PC-9 (cell line): Measurements from ENCODE around the gene IL18. TPM values are rescaled to one million over a fixed set of nuclear protein-coding genes. Genes with fewer than 3 reads are reported as not detected.
"Not testable (repeated sequence)": the region's sequence is repeated elsewhere in the genome, so short reads cannot be mapped to it uniquely, and the experiment has no call there.

Experiments
- BruUV-seq: library from RNA; stranded (reverse); fragments of 400-500 nt; replicated peaks from 2 replicates; lab custom pipeline; 2021; lab: Mats Ljungman, UMichigan
- CTCF ChIA-PET: fragments of 300-600 bp; sonication (Branson Sonifier 250); formaldehyde crosslinking; loops from one replicate; lab custom pipeline; 2022; ENCODE audit warnings: antibody characterized with exemption; lab: Charles Lee
- POLR2A ChIA-PET: fragments of 300-600 bp; sonication (Branson Sonifier 250); formaldehyde crosslinking; loops from one replicate; lab custom pipeline; 2022; ENCODE audit warnings: antibody characterized with exemption; ENCODE audit not compliant: unreplicated experiment; lab: Charles Lee
- DNase-seq, 2 experiments: peaks; one replicate each; pipeline versions ENCODE4 v3.0.0 to v3.0.0-alpha.2; 2015 to 2022; ENCODE audit warnings: mixed read lengths in 1 of 2
- H2AFZ ChIP-seq: fragments of 200-600 bp; sonication (generic); 2 replicates; pipeline ENCODE4 v1.8.1; 2017; ENCODE audit warnings: antibody characterized with exemption
- H3F3A ChIP-seq: fragments of 200-600 bp; sonication (generic); 2 replicates; pipeline ENCODE4 v1.8.1; 2017; ENCODE audit warnings: antibody characterized with exemption, mild to moderate bottlenecking, low read depth; ENCODE audit not compliant: insufficient read depth
- H3K27ac ChIP-seq: fragments of 200-600 bp; sonication (generic); 2 replicates; pipeline ENCODE4 v1.6.1; 2016; ENCODE audit warnings: mixed run types
- H3K27me3 ChIP-seq: fragments of 200-600 bp; sonication (generic); 2 replicates; pipeline ENCODE4 v1.6.1; 2016; ENCODE audit warnings: low read depth, mixed run types; ENCODE audit not compliant: insufficient read depth
- H3K36me3 ChIP-seq: fragments of 200-600 bp; sonication (generic); 2 replicates; pipeline ENCODE4 v1.6.1; 2016; ENCODE audit warnings: low read depth, mixed run types
- H3K4me1 ChIP-seq: fragments of 200-600 bp; sonication (generic); replicated peaks from 2 replicates; pipeline ENCODE4 v1.6.1; 2016; ENCODE audit warnings: mixed run types; ENCODE audit not compliant: insufficient read depth
- H3K4me2 ChIP-seq: fragments of 200-600 bp; sonication (generic); 2 replicates; pipeline ENCODE4 v1.6.1; 2017; ENCODE audit warnings: mixed run types
- H3K4me3 ChIP-seq: fragments of 200-600 bp; sonication (generic); 2 replicates; pipeline ENCODE4 v1.6.1; 2016; ENCODE audit warnings: mixed run types
- H3K79me2 ChIP-seq: fragments of 200-600 bp; sonication (generic); 2 replicates; pipeline ENCODE4 v1.6.1; 2017; ENCODE audit warnings: low read depth, mixed run types
- H3K9me2 ChIP-seq: fragments of 200-600 bp; sonication (generic); 2 replicates; pipeline ENCODE4 v1.8.1; 2017; ENCODE audit warnings: mild to moderate bottlenecking; ENCODE audit not compliant: insufficient read depth
- H3K9me3 ChIP-seq: fragments of 200-600 bp; sonication (generic); 2 replicates; pipeline ENCODE4 v1.8.1; 2016; ENCODE audit warnings: low read depth; ENCODE audit not compliant: insufficient read depth
- H4K20me1 ChIP-seq: fragments of 200-600 bp; sonication (generic); 2 replicates; pipeline ENCODE4 v1.8.1; 2017; ENCODE audit not compliant: insufficient read depth
- EZH2 ChIP-seq: fragments of 200-600 bp; sonication (generic); IDR thresholded peaks from 2 replicates; pipeline ENCODE4 v1.8.0; 2017; ENCODE audit warnings: antibody characterized with exemption, low read depth
- intact Hi-C: fragments of 100-400 bp; cut with micrococcal nuclease; formaldehyde crosslinking; loops from one replicate; pipeline ENCODE4 v1.10.0; 2022; ENCODE audit not compliant: unreplicated experiment
- total RNA-seq: library from RNA; stranded (reverse); gene quantifications from 2 replicates; pipeline ENCODE4 v1.2.3, GENCODE V29; 2021
- TF ChIP-seq, protein P1 (sequence below): fragments of 200-600 bp; sonication (generic); conservative IDR thresholded peaks from 2 replicates; pipeline ENCODE4 v1.6.1; 2017; ENCODE audit warnings: mixed run types, antibody characterized with exemption, mild to moderate bottlenecking, moderate library complexity

IL18 gene
- total RNA-seq, 1 experiment from 2014 or later, result 42.8 TPM

DNA sequence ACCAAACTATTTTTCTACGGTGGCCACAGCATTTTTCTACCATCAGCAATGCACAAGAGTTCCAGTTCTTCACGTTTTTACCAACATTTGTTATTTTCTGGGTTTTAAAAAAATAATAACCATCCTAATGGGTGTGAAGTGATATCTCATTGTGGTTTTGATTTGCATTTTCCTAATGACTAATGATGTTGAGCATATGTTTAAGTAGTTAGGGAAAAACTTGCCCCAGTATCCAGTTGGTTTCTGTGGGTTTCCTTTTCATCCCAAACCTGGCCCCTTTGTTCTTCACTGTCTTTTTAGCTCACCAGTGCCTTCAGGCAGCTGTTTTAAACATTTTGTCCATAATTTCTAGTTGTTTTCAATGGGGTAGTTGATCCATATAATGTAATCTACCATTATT lies 47.6 kb upstream of the IL18 start:
- Histone ChIP-seq H3K4me1 (peaks cover 16% of the 10 kb centered on the region), H3F3A (0 out of 2 replicates have a peak, but pooled peaks cover 14% of the 10 kb centered on the region), H3K4me2 (no peak overlapping the region), H3K9me2 (no peaks in the 10 kb centered on the region), H3K27ac (no peak overlapping the region), H3K4me3 (no peak overlapping the region), H3K9me3 (no peaks in the 10 kb centered on the region), H2AFZ (no peak overlapping the region), H3K27me3 (no peaks in the 10 kb centered on the region), H4K20me1 (no peaks in the 10 kb centered on the region), H3K79me2 (no peaks in the 10 kb centered on the region), H3K36me3 (no peaks in the 10 kb centered on the region)
- intact Hi-C loops, result no loop called here
- ChIA-PET POLR2A (no interaction called here), CTCF (interaction anchor here (0.6 kb wide), 1 partner anchor 10 kb away, joined by 4 read pairs; no protein-coding TSS in a partner anchor)
- no TSS peak for BruUV-seq
- no peak for TF ChIP-seq EZH2
- DNase-seq, result no peak

DNA sequence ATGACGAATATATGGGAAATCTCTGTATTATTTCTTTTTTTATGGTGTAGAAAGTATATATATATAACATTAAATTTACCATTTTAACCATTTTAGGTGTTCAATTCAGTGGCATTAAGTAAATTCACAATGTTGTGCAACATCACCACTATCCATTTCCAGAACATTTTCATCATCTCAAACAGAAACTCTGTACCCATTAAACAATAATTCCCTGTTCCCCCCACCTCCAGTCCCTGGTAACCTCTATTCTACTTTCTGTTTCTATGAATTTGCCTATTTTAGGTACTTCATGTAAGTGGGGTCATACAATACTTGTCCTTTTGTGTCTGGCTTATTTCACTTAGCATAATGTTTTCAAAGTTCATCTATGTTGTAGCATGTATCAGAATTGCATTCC lies 47.0 kb upstream of the IL18 start:
- no peak overlapping the region for H3K27ac ChIP-seq
- no TSS peak for BruUV-seq
- no peaks in the 10 kb centered on the region for H3K79me2 ChIP-seq
- no peak overlapping the region for H2AFZ ChIP-seq
- peaks cover 9% of the 10 kb centered on the region for H3K4me1 ChIP-seq
- H3F3A ChIP-seq, result 0 out of 2 replicates have a peak, but pooled peaks cover 9% of the 10 kb centered on the region
- H3K4me3 ChIP-seq, result no peak overlapping the region
- no peak for TF ChIP-seq EZH2
- TF ChIP-seq, protein P1, sequence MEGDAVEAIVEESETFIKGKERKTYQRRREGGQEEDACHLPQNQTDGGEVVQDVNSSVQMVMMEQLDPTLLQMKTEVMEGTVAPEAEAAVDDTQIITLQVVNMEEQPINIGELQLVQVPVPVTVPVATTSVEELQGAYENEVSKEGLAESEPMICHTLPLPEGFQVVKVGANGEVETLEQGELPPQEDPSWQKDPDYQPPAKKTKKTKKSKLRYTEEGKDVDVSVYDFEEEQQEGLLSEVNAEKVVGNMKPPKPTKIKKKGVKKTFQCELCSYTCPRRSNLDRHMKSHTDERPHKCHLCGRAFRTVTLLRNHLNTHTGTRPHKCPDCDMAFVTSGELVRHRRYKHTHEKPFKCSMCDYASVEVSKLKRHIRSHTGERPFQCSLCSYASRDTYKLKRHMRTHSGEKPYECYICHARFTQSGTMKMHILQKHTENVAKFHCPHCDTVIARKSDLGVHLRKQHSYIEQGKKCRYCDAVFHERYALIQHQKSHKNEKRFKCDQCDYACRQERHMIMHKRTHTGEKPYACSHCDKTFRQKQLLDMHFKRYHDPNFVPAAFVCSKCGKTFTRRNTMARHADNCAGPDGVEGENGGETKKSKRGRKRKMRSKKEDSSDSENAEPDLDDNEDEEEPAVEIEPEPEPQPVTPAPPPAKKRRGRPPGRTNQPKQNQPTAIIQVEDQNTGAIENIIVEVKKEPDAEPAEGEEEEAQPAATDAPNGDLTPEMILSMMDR, result no peak
- H3K4me2 ChIP-seq, result no peak overlapping the region
- DNase-seq, result no peak
- H3K27me3 ChIP-seq, result no peaks in the 10 kb centered on the region
- POLR2A ChIA-PET, result no interaction called here
- H3K9me3 ChIP-seq, result no peaks in the 10 kb centered on the region
- no peaks in the 10 kb centered on the region for H4K20me1 ChIP-seq
- no peaks in the 10 kb centered on the region for H3K36me3 ChIP-seq
- CTCF ChIA-PET, result no interaction called here
- no peaks in the 10 kb centered on the region for H3K9me2 ChIP-seq
- intact Hi-C loops, result no loop called here

DNA sequence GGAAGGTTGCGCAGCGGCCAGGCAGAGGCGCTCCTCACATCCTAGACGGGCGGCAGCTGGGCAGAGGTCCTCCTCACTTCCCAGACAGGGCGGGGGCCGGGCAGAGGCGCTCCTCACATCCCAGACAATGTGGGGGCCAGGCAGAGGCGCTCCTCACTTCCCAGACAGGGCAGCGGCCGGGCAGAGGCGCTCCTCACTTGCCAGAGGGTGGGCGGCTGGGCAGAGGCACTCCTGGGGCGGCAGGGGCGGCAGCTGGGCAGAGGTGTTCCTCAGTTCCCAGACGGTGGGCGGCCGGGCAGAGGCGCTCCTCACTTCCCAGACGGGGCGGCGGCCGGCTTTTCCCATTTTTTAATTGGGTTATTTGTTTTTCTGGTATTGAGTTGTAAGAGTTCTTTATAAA lies 42.2 kb upstream of the IL18 start:
- POLR2A ChIA-PET, result interaction anchor here (0.6 kb wide), 1 partner anchor 74 kb away, joined by 24 read pairs; no protein-coding TSS in a partner anchor
- intact Hi-C loops, result no loop called here
- Histone ChIP-seq H3K36me3 (no peaks in the 10 kb centered on the region), H3F3A (no peaks in the 10 kb centered on the region), H3K4me3 (no peak overlapping the region), H4K20me1 (no peaks in the 10 kb centered on the region), H2AFZ (no peak overlapping the region), H3K4me2 (no peak overlapping the region), H3K9me2 (no peaks in the 10 kb centered on the region), H3K4me1 (no peaks in the 10 kb centered on the region), H3K79me2 (no peaks in the 10 kb centered on the region), H3K27ac (no peak overlapping the region), H3K9me3 (no peaks in the 10 kb centered on the region), H3K27me3 (no peaks in the 10 kb centered on the region)
- CTCF ChIA-PET, result no interaction called here
- no peak for DNase-seq
- TF ChIP-seq EZH2, result no peak
- TF ChIP-seq, protein P1, result no peak
- BruUV-seq, result no TSS peak

DNA sequence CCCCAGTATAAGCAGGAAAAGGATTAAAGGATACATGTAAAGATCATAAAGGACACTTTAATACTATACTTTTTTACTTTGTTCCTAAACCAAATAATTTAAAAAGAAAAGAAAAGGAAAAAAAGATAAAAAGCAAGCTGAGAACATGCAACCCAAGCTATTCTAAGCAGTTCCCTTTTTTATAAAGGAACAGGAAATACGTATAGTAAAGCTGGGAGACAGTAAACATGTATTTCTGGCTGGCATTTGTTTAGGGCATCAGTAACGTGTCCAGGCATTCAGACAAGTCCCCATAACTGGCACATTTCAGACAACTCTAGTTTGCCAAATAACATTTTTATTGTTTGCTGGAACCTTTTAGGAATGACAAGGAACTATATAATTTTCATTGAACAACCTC lies 36.4 kb upstream of the IL18 start:
- Histone ChIP-seq H3K27me3 (no peaks in the 10 kb centered on the region), H3K27ac (no peak overlapping the region), H3K4me2 (no peak overlapping the region), H2AFZ (no peak overlapping the region), H3K9me2 (no peaks in the 10 kb centered on the region), H3F3A (peaks cover 15% of the 10 kb centered on the region), H3K4me1 (peaks cover 20% of the 10 kb centered on the region), H3K9me3 (no peaks in the 10 kb centered on the region), H3K36me3 (no peaks in the 10 kb centered on the region), H4K20me1 (no peaks in the 10 kb centered on the region), H3K4me3 (no peak overlapping the region), H3K79me2 (no peaks in the 10 kb centered on the region)
- intact Hi-C loops, result no loop called here
- DNase-seq, result no peak
- TF ChIP-seq, protein P1, result no peak
- no peak for TF ChIP-seq EZH2
- ChIA-PET CTCF (no interaction called here), POLR2A (no interaction called here)
- BruUV-seq, result no TSS peak

DNA sequence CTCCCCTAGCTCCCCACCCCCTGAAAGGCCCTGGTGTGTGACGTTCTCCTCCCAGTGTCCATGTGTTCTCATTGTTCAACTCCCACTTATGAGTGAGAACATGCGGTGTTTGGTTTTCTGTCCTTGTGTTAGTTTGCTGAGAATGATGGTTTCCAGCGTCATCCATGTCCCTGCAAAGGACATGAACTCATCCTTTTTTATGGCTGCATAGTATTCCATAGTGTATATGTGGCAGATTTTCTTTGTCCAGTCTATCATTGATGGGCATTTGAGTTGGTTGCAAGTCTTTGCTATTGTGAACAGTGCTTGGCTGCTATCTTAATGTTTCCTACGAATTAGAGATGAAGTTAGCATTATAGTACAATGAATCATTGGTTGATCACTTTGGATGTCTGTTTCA lies 35.2 kb upstream of the IL18 start:
- H3K4me3 ChIP-seq, intact Hi-C loops, H3K4me2 ChIP-seq, H3K9me3 ChIP-seq, H2AFZ ChIP-seq, H3K9me2 ChIP-seq, H3K27me3 ChIP-seq, POLR2A ChIA-PET, DNase-seq, H3K36me3 ChIP-seq, H3K79me2 ChIP-seq, BruUV-seq, H4K20me1 ChIP-seq, H3K27ac ChIP-seq: not testable (repeated sequence)
- Histone ChIP-seq H3F3A (peaks cover 22% of the 10 kb centered on the region), H3K4me1 (peaks cover 32% of the 10 kb centered on the region)
- CTCF ChIA-PET, result interaction anchor here (0.6 kb wide), 1 partner anchor 769 kb away, joined by 8 read pairs; no protein-coding TSS in a partner anchor
